ENCODE results near the gene RAI1.
A peak's percentile ranks its signal among the peaks of the same experiment; 100 is the strongest.

The RAI1 gene

DNA sequence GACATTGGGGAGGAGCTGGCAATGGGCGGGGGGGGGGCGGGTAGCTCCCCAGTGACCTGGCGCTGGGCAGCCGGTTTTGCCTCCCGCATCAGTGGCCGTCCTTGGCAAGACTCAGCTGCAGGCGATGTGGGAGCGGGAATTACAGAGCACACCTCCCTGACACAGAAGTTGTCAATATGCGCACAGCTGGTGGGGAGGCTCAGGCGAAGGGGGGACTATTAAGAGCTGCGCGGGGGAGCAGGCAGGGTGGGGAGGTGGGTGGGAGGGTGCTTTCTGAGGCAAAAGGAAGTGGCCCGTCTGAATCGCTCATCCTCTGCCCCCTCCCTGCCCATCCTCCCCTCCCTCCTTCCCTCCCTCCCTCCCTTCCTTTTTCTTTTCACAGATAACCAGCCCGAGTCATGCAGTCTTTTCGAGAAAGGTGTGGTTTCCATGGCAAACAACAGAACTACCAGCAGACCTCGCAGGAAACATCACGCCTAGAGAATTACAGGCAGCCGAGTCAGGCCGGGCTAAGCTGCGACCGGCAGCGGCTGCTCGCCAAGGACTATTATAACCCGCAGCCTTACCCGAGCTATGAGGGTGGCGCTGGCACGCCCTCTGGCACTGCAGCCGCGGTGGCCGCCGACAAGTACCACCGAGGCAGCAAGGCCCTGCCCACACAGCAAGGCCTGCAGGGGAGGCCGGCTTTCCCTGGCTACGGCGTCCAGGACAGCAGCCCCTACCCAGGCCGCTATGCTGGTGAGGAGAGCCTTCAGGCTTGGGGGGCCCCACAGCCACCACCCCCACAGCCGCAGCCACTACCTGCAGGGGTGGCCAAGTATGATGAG lies 111.5 kb downstream of the RAI1 start:
- TF ChIP-seq ZNF23 (tag by site-specific recombination; IDR thresholded peaks at IDR 0.05; ENCODE audit: borderline replicate concordance) (no peak), GLIS2 (tag by site-specific recombination; IDR thresholded peaks at IDR 0.05) (peak; percentile 50), KLF1 (tag by site-specific recombination; IDR thresholded peaks at IDR 0.05) (0 out of 2 replicates have a peak, but pooled peaks have one; percentile 33)
- Histone ChIP-seq H3K27ac (ENCODE audit: extremely low read depth, low read depth, low read length) (no peak overlapping the region), H3K4me3 (ENCODE audit: low read depth, low read length) (no peak overlapping the region), H3K36me3 (ENCODE audit: control insufficient read depth in 2 of 2, insufficient read depth in 1 of 2, low read length in 2 of 2) (peaks cover 3 to 50% of the 10 kb centered on the region in 2 experiments; a peak in 2 of 3 replicates), H3K4me1 (ENCODE audit: control insufficient read depth, insufficient read depth, low read length) (no peaks in the 10 kb centered on the region), H3K9me3 (ENCODE audit: control insufficient read depth, insufficient read depth, low read depth, low read length) (no peaks in the 10 kb centered on the region)
- ChIA-PET CTCF (interaction anchor here (0.6 to 1.1 kb wide), 2 partner anchors 19 to 209 kb away, joined by 3 to 5 read pairs; no protein-coding TSS in a partner anchor), POLR2A (no interaction called here)

DNA sequence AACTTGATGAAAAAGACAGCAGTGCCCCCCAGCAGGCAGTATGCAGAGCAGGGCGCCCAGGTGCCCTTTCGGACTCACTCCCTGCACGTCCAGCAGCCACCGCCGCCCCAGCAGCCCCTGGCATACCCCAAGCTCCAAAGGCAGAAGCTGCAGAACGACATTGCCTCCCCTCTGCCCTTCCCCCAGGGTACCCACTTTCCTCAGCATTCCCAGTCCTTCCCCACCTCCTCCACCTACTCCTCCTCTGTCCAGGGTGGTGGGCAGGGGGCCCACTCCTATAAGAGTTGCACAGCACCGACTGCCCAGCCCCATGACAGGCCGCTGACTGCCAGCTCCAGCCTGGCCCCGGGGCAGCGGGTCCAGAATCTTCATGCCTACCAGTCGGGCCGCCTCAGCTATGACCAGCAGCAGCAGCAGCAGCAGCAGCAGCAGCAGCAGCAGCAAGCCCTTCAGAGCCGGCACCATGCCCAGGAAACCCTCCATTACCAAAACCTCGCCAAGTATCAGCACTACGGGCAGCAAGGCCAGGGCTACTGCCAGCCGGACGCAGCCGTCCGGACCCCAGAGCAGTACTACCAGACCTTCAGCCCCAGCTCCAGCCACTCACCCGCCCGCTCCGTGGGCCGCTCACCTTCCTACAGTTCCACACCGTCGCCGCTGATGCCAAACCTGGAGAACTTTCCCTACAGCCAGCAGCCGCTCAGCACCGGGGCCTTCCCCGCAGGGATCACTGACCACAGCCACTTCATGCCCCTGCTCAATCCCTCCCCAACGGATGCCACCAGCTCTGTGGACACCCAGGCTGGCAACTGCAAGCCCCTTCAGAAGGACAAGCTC lies 112.3 kb downstream of the RAI1 start:
- Histone ChIP-seq H3K4me3 (ENCODE audit: low read depth, low read length) (no peak overlapping the region), H3K4me1 (ENCODE audit: control insufficient read depth, insufficient read depth, low read length) (no peaks in the 10 kb centered on the region), H3K36me3 (ENCODE audit: control insufficient read depth in 2 of 2, insufficient read depth in 1 of 2, low read length in 2 of 2) (peaks cover 3 to 58% of the 10 kb centered on the region in 2 experiments; a peak in 2 of 3 replicates), H3K9me3 (ENCODE audit: control insufficient read depth, insufficient read depth, low read depth, low read length) (no peaks in the 10 kb centered on the region), H3K27ac (ENCODE audit: extremely low read depth, low read depth, low read length) (no peak overlapping the region)
- TF ChIP-seq PBX3 (CRISPR knock-in tag; IDR thresholded peaks at IDR 0.05) (no peak), ZNF571 (tag by site-specific recombination; IDR thresholded peaks at IDR 0.05) (no peak), SETDB1 (IDR thresholded peaks at IDR 0.05; ENCODE audit: insufficient read length, low read length) (no peak), EGR2 (tag by site-specific recombination; IDR thresholded peaks at IDR 0.05; ENCODE audit: low read depth) (peak; percentile 39; the same call in 1 of the 2 replicates), ZBTB7A (tag by site-specific recombination; IDR thresholded peaks at IDR 0.05; ENCODE audit: low read depth) (no peak), ZNF324 (tag by site-specific recombination; IDR thresholded peaks at IDR 0.05) (no peak)
- TF ChIP-seq, protein P1, sequence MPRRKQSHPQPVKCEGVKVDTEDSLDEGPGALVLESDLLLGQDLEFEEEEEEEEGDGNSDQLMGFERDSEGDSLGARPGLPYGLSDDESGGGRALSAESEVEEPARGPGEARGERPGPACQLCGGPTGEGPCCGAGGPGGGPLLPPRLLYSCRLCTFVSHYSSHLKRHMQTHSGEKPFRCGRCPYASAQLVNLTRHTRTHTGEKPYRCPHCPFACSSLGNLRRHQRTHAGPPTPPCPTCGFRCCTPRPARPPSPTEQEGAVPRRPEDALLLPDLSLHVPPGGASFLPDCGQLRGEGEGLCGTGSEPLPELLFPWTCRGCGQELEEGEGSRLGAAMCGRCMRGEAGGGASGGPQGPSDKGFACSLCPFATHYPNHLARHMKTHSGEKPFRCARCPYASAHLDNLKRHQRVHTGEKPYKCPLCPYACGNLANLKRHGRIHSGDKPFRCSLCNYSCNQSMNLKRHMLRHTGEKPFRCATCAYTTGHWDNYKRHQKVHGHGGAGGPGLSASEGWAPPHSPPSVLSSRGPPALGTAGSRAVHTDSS (tag by site-specific recombination; IDR thresholded peaks at IDR 0.05): no peak
- TF ChIP-seq, protein P2, sequence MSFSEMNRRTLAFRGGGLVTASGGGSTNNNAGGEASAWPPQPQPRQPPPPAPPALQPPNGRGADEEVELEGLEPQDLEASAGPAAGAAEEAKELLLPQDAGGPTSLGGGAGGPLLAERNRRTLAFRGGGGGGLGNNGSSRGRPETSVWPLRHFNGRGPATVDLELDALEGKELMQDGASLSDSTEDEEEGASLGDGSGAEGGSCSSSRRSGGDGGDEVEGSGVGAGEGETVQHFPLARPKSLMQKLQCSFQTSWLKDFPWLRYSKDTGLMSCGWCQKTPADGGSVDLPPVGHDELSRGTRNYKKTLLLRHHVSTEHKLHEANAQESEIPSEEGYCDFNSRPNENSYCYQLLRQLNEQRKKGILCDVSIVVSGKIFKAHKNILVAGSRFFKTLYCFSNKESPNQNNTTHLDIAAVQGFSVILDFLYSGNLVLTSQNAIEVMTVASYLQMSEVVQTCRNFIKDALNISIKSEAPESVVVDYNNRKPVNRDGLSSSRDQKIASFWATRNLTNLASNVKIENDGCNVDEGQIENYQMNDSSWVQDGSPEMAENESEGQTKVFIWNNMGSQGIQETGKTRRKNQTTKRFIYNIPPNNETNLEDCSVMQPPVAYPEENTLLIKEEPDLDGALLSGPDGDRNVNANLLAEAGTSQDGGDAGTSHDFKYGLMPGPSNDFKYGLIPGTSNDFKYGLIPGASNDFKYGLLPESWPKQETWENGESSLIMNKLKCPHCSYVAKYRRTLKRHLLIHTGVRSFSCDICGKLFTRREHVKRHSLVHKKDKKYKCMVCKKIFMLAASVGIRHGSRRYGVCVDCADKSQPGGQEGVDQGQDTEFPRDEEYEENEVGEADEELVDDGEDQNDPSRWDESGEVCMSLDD (tag by site-specific recombination; IDR thresholded peaks at IDR 0.05): no peak
- CTCF ChIA-PET: interaction anchor here (0.5 kb wide), 1 partner anchor 1213 kb away, joined by 3 read pairs; no protein-coding TSS in a partner anchor
- POLR2A ChIA-PET: no interaction called here

GRCh38 chr17:17794382-17794781 lies 113.1 kb downstream of the RAI1 start:
- H3K27ac ChIP-seq (ENCODE audit: extremely low read depth, low read depth, low read length): no peak overlapping the region
- ChIA-PET CTCF (interaction anchor here (0.5 to 1.3 kb wide), 2 partner anchors 14 to 1212 kb away, joined by 3 to 4 read pairs; no protein-coding TSS in a partner anchor), POLR2A (no interaction called here)
- peaks cover 3 to 65% of the 10 kb centered on the region in 2 experiments; a peak in 2 of 3 replicates for H3K36me3 ChIP-seq (ENCODE audit: control insufficient read depth in 2 of 2, insufficient read depth in 1 of 2, low read length in 2 of 2)
- H3K4me1 ChIP-seq (ENCODE audit: control insufficient read depth, insufficient read depth, low read length): no peaks in the 10 kb centered on the region
- TF ChIP-seq GLI4 (tag by site-specific recombination; IDR thresholded peaks at IDR 0.05) (no peak), ZNF169 (tag by site-specific recombination; IDR thresholded peaks at IDR 0.05) (no peak), ZNF529 (tag by site-specific recombination; IDR thresholded peaks at IDR 0.05; ENCODE audit: insufficient replicate concordance) (no peak), ZNF701 (tag by site-specific recombination; IDR thresholded peaks at IDR 0.05) (no peak), PRDM6 (tag by site-specific recombination; IDR thresholded peaks at IDR 0.05) (no peak), FEZF1 (tag by site-specific recombination; IDR thresholded peaks at IDR 0.05) (no peak), ZNF140 (tag by site-specific recombination; IDR thresholded peaks at IDR 0.05) (no peak)
- TF ChIP-seq, protein P3, sequence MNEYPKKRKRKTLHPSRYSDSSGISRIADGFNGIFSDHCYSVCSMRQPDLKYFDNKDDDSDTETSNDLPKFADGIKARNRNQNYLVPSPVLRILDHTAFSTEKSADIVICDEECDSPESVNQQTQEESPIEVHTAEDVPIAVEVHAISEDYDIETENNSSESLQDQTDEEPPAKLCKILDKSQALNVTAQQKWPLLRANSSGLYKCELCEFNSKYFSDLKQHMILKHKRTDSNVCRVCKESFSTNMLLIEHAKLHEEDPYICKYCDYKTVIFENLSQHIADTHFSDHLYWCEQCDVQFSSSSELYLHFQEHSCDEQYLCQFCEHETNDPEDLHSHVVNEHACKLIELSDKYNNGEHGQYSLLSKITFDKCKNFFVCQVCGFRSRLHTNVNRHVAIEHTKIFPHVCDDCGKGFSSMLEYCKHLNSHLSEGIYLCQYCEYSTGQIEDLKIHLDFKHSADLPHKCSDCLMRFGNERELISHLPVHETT (tag by site-specific recombination; IDR thresholded peaks at IDR 0.05): no peak
- no peaks in the 10 kb centered on the region for H3K9me3 ChIP-seq (ENCODE audit: control insufficient read depth, insufficient read depth, low read depth, low read length)
- H3K4me3 ChIP-seq (ENCODE audit: low read depth, low read length): no peak overlapping the region

All from HEK293 (cell line).